ENCODE results near the gene SMARCC2.

Gene SMARCC2

GRCh38 chr12:56129942-56130495 is 59.3 kb downstream of the SMARCC2 start:
- TF ChIP-seq REST (IDR thresholded peaks at IDR 0.05; ENCODE audit: insufficient read depth in 1 of 2, low read depth in 2 of 2, low read length in 2 of 2), result no peak
- TF ChIP-seq TAF1 (IDR thresholded peaks at IDR 0.05; ENCODE audit: borderline replicate concordance, insufficient read depth, low read length), result no peak
- no peak for TF ChIP-seq SIN3A (IDR thresholded peaks at IDR 0.05; ENCODE audit: borderline replicate concordance, insufficient read depth, low read length)
- TF ChIP-seq POLR2AphosphoS5 (IDR thresholded peaks at IDR 0.05; ENCODE audit: low read depth, low read length), result no peak
- TF ChIP-seq FOXP2 (optimal IDR thresholded peaks at IDR 0.05; ENCODE audit: borderline replicate concordance, extremely low read depth, extremely low read length, insufficient read depth), result no peak

- TF ChIP-seq SIN3A (IDR thresholded peaks at IDR 0.05; ENCODE audit: borderline replicate concordance, insufficient read depth, low read length) (peak; percentile 51; the same call in 1 of the 2 replicates), FOXP2 (optimal IDR thresholded peaks at IDR 0.05; ENCODE audit: borderline replicate concordance, extremely low read depth, extremely low read length, insufficient read depth) (peak; percentile 91), REST (IDR thresholded peaks at IDR 0.05; ENCODE audit: insufficient read depth in 1 of 2, low read depth in 2 of 2, low read length in 2 of 2) (no peak), TAF1 (IDR thresholded peaks at IDR 0.05; ENCODE audit: borderline replicate concordance, insufficient read depth, low read length) (peak; percentile 59; the same call in 1 of the 2 replicates), POLR2AphosphoS5 (IDR thresholded peaks at IDR 0.05; ENCODE audit: low read depth, low read length) (peak; percentile 71)
Measured at GRCh38 chr12:56129206-56129941, 59.9 kb downstream of the SMARCC2 start.

GRCh38 chr12:56128670-56129205 is 60.5 kb downstream of the SMARCC2 start:
- TF ChIP-seq POLR2AphosphoS5 (IDR thresholded peaks at IDR 0.05; ENCODE audit: low read depth, low read length) (no peak), FOXP2 (optimal IDR thresholded peaks at IDR 0.05; ENCODE audit: borderline replicate concordance, extremely low read depth, extremely low read length, insufficient read depth) (no peak), REST (IDR thresholded peaks at IDR 0.05; ENCODE audit: insufficient read depth in 1 of 2, low read depth in 2 of 2, low read length in 2 of 2) (no peak), SIN3A (IDR thresholded peaks at IDR 0.05; ENCODE audit: borderline replicate concordance, insufficient read depth, low read length) (no peak), TAF1 (IDR thresholded peaks at IDR 0.05; ENCODE audit: borderline replicate concordance, insufficient read depth, low read length) (no peak; the same call in 1 of the 2 replicates)

GRCh38 chr12:56127888-56128669 is 61.2 kb downstream of the SMARCC2 start, which contains the start of gene ESYT1:
Gene ESYT1, plus strand, starts transcription at chr12:56128267. Its CDS starts 53 bp downstream, at chr12:56128320.
- TF ChIP-seq REST (IDR thresholded peaks at IDR 0.05; ENCODE audit: insufficient read depth in 1 of 2, low read depth in 2 of 2, low read length in 2 of 2) (peak in 1 of 2 experiments; percentile 31; a peak in 1 of 4 replicates), TAF1 (IDR thresholded peaks at IDR 0.05; ENCODE audit: borderline replicate concordance, insufficient read depth, low read length) (peak; percentile 87; the same call in 1 of the 2 replicates), POLR2AphosphoS5 (IDR thresholded peaks at IDR 0.05; ENCODE audit: low read depth, low read length) (peak; percentile 90), FOXP2 (optimal IDR thresholded peaks at IDR 0.05; ENCODE audit: borderline replicate concordance, extremely low read depth, extremely low read length, insufficient read depth) (no peak), SIN3A (IDR thresholded peaks at IDR 0.05; ENCODE audit: borderline replicate concordance, insufficient read depth, low read length) (peak; percentile 20; the same call in 1 of the 2 replicates)
